ENCODE data around the gene KLF15. TPM values are rescaled to one million over a fixed set of nuclear protein-coding genes. Genes with fewer than 3 reads are reported as not detected.
A peak's percentile ranks its signal among the peaks of the same experiment; 100 is the strongest.

Gene KLF15
- total RNA-seq, 1 donor from 2014 or later = 3.3 TPM

- H4K20me1 ChIP-seq (ENCODE audit: low read depth) = peaks cover 13% of the 10 kb centered on the region
- no peak overlapping the region for H3K9ac ChIP-seq
- TF ChIP-seq EZH2phosphoT487 (IDR thresholded peaks at IDR 0.05) (peak; percentile 18), CTCF (IDR thresholded peaks at IDR 0.05) (no peak)
- peaks cover 30% of the 10 kb centered on the region for H3F3A ChIP-seq (ENCODE audit: low read depth)
- peak overlapping the region; percentile 100 for H3K4me2 ChIP-seq
- Mint-ChIP-seq H3K36me3 (no peaks in the 10 kb centered on the region), H3K27ac (peak overlapping the region; percentile 39), H3K9me3 (no peaks in the 10 kb centered on the region), H3K4me1 (peaks cover 34% of the 10 kb centered on the region), H3K27me3 (ENCODE audit: insufficient read depth, low read depth) (peaks cover 18% of the 10 kb centered on the region), H3K4me3 (peak overlapping the region; percentile 96)
- H3K27me3 ChIP-seq = peaks cover 22% of the 10 kb centered on the region
- H3K27ac ChIP-seq = no peak overlapping the region
- H3K36me3 ChIP-seq = no peaks in the 10 kb centered on the region
- peak; percentile 91 for DNase-seq (ENCODE audit: low spot score)
- peaks cover 19% of the 10 kb centered on the region for H3K4me1 ChIP-seq
- H2AFZ ChIP-seq (replicated peaks) = peak overlapping the region; percentile 38
- H3K9me3 ChIP-seq (ENCODE audit: low read depth) = no peaks in the 10 kb centered on the region
- H3K4me3 ChIP-seq = peak overlapping the region; percentile 70
- peaks cover 6% of the 10 kb centered on the region for H3K79me2 ChIP-seq (ENCODE audit: low read depth)
Measured at GRCh38 chr3:126355777-126356372, 1.3 kb downstream of the KLF15 start.

DNA sequence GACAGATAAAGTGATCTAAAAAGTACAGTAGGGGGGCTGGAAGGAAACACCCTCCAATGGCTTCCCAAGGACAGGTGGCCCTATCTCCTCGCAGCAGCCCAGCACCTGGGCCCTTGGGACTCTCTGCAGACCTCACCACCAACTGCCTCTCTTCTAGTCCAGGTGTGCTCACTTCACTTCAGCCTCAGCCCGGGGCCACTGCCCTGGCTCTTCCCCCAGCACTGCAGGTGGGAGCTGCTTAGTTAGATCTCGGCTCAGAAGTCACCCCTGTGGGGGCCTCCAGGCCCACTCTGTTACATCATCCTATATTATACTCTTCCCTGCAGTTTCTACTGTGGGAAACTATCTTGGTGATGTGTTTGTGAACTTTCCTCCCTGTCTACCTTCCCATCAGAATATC is 2.0 kb downstream of the KLF15 start:
- Mint-ChIP-seq H3K4me1 (peaks cover 36% of the 10 kb centered on the region), H3K27ac (no peak overlapping the region), H3K4me3 (peak overlapping the region; percentile 96), H3K27me3 (ENCODE audit: insufficient read depth, low read depth) (peaks cover 20% of the 10 kb centered on the region), H3K9me3 (no peaks in the 10 kb centered on the region), H3K36me3 (no peaks in the 10 kb centered on the region)
- peaks cover 30% of the 10 kb centered on the region for H3F3A ChIP-seq (ENCODE audit: low read depth)
- H3K4me3 ChIP-seq = peak overlapping the region; percentile 70
- no peak overlapping the region for H3K27ac ChIP-seq
- no peak overlapping the region for H3K9ac ChIP-seq
- peaks cover 13% of the 10 kb centered on the region for H4K20me1 ChIP-seq (ENCODE audit: low read depth)
- H2AFZ ChIP-seq (replicated peaks) = peak overlapping the region; percentile 38
- peaks cover 6% of the 10 kb centered on the region for H3K79me2 ChIP-seq (ENCODE audit: low read depth)
- DNase-seq (ENCODE audit: low spot score) = no peak
- H3K4me1 ChIP-seq = peaks cover 19% of the 10 kb centered on the region
- no peaks in the 10 kb centered on the region for H3K36me3 ChIP-seq
- peak overlapping the region; percentile 100 for H3K4me2 ChIP-seq
- no peaks in the 10 kb centered on the region for H3K9me3 ChIP-seq (ENCODE audit: low read depth)
- H3K27me3 ChIP-seq = peaks cover 21% of the 10 kb centered on the region
- TF ChIP-seq CTCF (IDR thresholded peaks at IDR 0.05) = no peak
- TF ChIP-seq EZH2 (IDR thresholded peaks at IDR 0.05) = no peak
- TF ChIP-seq EZH2phosphoT487 (IDR thresholded peaks at IDR 0.05) = no peak

- peaks cover 30% of the 10 kb centered on the region for H3F3A ChIP-seq (ENCODE audit: low read depth)
- no peak overlapping the region for H3K4me3 ChIP-seq
- TF ChIP-seq CTCF (IDR thresholded peaks at IDR 0.05) (no peak), EZH2phosphoT487 (IDR thresholded peaks at IDR 0.05) (no peak), EZH2 (IDR thresholded peaks at IDR 0.05) (no peak)
- Mint-ChIP-seq H3K4me1 (peaks cover 36% of the 10 kb centered on the region), H3K27me3 (ENCODE audit: insufficient read depth, low read depth) (peaks cover 17% of the 10 kb centered on the region), H3K36me3 (no peaks in the 10 kb centered on the region), H3K9me3 (no peaks in the 10 kb centered on the region), H3K4me3 (peak overlapping the region; percentile 96), H3K27ac (no peak overlapping the region)
- H3K27ac ChIP-seq = no peak overlapping the region
- peaks cover 16% of the 10 kb centered on the region for H3K27me3 ChIP-seq
- peaks cover 19% of the 10 kb centered on the region for H3K4me1 ChIP-seq
- no peak overlapping the region for H2AFZ ChIP-seq (replicated peaks)
- H3K9me3 ChIP-seq (ENCODE audit: low read depth) = no peaks in the 10 kb centered on the region
- H3K36me3 ChIP-seq = no peaks in the 10 kb centered on the region
- no peak overlapping the region for H3K4me2 ChIP-seq
- peaks cover 13% of the 10 kb centered on the region for H4K20me1 ChIP-seq (ENCODE audit: low read depth)
- peaks cover 6% of the 10 kb centered on the region for H3K79me2 ChIP-seq (ENCODE audit: low read depth)
- DNase-seq (ENCODE audit: low spot score) = no peak
- H3K9ac ChIP-seq = no peak overlapping the region
Measured at GRCh38 chr3:126354776-126355175, 2.4 kb downstream of the KLF15 start.

Measured in neural progenitor cell (in vitro differentiated cells).